Ovary (tissue), 9 donors: ENCODE data around the gene ERI3. TPM values are rescaled to one million over a fixed set of nuclear protein-coding genes. Genes with fewer than 3 reads are reported as not detected.

Experiments
- DNase-seq, 5 donors: peaks; one replicate each; pipeline ENCODE4 v3.0.0-alpha.2; 2019 to 2020
- H3K27ac ChIP-seq, 2 donors: fragments of 200-600 bp; one replicate each; pipeline versions ENCODE4 v1.5.1 to v1.8.0; 2019 to 2022
- H3K27me3 ChIP-seq: fragments of 200-600 bp; one replicate; pipeline ENCODE4 v1.8.0; 2022
- H3K36me3 ChIP-seq: fragments of 200-600 bp; sonication (generic); one replicate; pipeline ENCODE4 v1.5.1; 2019
- H3K4me1 ChIP-seq: one replicate; pipeline ENCODE4 v1.8.1; 2013; ENCODE audit warnings: mild to moderate bottlenecking, moderate library complexity; ENCODE audit not compliant: insufficient read depth
- H3K4me3 ChIP-seq: fragments of 200-600 bp; sonication (generic); one replicate; pipeline ENCODE4 v1.5.1; 2017
- H3K9me3 ChIP-seq, 2 donors: fragments of 200-600 bp in 1 of 2; sonication (generic) in 1 of 2; one replicate each; pipeline versions ENCODE4 v1.5.1 to v1.8.1; 2013 to 2019; ENCODE audit warnings: mild to moderate bottlenecking in 1 of 2, moderate library complexity in 1 of 2
- EP300 ChIP-seq: sonication (generic); formaldehyde crosslinking; IDR thresholded peaks from one replicate; pipeline ENCODE4 v1.6.1; 2017; ENCODE audit warnings: antibody characterized with exemption
- POLR2A ChIP-seq: fragments of 450-650 bp; IDR thresholded peaks from one replicate; pipeline ENCODE4 v1.6.1; 2017; ENCODE audit warnings: antibody characterized with exemption, mild to moderate bottlenecking, moderate library complexity
- WGBS, 3 donors: extraction: QIAGEN DNeasy Blood & Tissue Kit in 1 of 3; methylation state at CpG; one replicate each; pipeline versions ENCODE4 v1.1.5 to v1.1.7; 2013 to 2017; 5-methylcytosine and 5-hydroxymethylcytosine counted together
- intact Hi-C, 4 donors: fragments of 100-400 bp; cut with DNase I; formaldehyde crosslinking; loops; one replicate each; pipeline versions ENCODE4 v1.11.0 to v1.15.1; 2022 to 2023
- polyA plus RNA-seq, 2 donors: library from polyadenylated mRNA; stranded (reverse); fragments of 200-250 nt in 1 of 2; fragments of 350-450 nt in 1 of 2; fragmentation: Illumina TruSeq in 1 of 2; extraction: RNeasy Lipid Tissue Mini Kit (QIAGEN cat#74804) in 1 of 2; gene quantifications; one replicate each; pipeline ENCODE4 v1.2.3, GENCODE V29; 2013 to 2014
- total RNA-seq, 7 donors: library from RNA; depleted of rRNA in 2 of 7; stranded (reverse); fragments of >200 nt in 2 of 7; fragmentation: NEBNext Ultra II Directional in 3 of 7; extraction: Animal tissue kit (Norgen Biotek cat#: 25700) in 3 of 7; gene quantifications; one replicate each; pipeline versions ENCODE4 v1.1.0 to v1.2.4, GENCODE V29; 2016 to 2023
- TF ChIP-seq, protein P1 (sequence below), 3 donors: fragments of 450-650 bp in 2 of 3; fragments of 200-600 bp in 1 of 3; IDR thresholded peaks; one replicate each; pipeline versions ENCODE4 v1.5.1 to v1.8.0; 2016 to 2022; ENCODE audit warnings: antibody characterized with exemption in 3 of 3, mild to moderate bottlenecking in 1 of 3
- donor health status: DM: no; HTN: no; CAD: no; lungs with moderate emphysema.
- donor health status: DM: no; HTN: no; CAD: no.
- donor health status: Bipolar disorder and iron deficiency.
- donor health status: DM: yes; HTN: yes; CAD: no.
- donor health status: DM: no; HTN: no; CAD: no.
- donor health status: DM: yes; HTN: yes; CAD: no.

The ERI3 gene
- total and polyA plus RNA-seq, 9 donors, result 35.4 to 67.0 (median 48.9) TPM

DNA sequence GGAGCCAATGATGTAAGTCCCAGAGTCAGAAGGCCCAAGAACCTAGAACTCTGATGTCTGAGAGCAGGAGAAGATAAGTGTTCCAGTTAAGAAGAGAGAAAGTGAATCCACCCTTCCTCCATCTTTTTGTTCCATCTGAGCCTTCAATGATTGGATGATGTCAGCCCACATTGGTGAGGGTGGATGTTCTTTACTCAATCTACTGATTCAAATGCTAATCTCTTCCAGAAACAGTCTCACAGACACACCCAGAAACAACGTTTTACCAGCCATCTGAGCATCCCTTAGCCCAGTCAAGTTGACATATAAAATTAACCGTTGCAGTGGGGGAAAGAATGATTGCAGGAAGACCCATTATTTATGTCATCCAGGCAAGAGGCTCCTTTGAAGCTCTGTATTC lies 33.5 kb upstream of the ERI3 start:
- intact Hi-C loops, result loop anchor here in 1 of 4 donors (10.0 kb wide), 1 partner anchor 1904 kb away; no protein-coding TSS in a partner anchor
- WGBS, 3 donors, result 38 to 56% (median 45%) methylated on average over 2 of the region's 2 CpGs
- Histone ChIP-seq H3K36me3 (no peaks in the 10 kb centered on the region), H3K27me3 (no peaks in the 10 kb centered on the region), H3K4me3 (no peak overlapping the region), H3K9me3 (no peaks in the 10 kb centered on the region), H3K4me1 (no peaks in the 10 kb centered on the region), H3K27ac (no peak overlapping the region)
- DNase-seq, result no peak
- TF ChIP-seq POLR2A (no peak), EP300 (no peak)

DNA sequence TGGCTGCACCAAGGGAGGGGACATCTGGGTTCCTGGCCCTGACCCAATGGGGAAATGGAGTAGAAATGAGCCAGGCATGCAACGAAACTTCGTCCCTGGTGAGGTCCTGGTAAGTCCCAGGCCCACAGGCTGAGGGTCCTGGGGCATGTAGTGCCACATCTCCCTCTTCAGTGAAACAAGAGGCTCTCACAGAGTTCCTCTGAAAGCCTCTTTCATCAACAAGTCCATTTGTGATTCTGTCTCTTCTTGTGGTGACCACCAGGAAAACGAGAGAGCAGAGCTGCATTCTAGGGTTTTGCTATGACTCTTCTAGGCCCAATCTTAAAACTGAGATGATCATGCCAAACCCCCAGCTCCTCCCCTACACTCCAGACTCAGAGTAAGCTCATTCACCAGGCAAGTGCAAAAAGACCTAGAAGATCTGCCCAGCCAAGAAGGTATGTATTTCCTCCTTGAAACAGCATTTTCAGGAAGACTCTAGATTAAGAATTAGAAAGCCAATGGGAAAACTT lies 25.7 kb upstream of the ERI3 start:
- TF ChIP-seq EP300 (no peak), POLR2A (no peak)
- TF ChIP-seq, protein P1, sequence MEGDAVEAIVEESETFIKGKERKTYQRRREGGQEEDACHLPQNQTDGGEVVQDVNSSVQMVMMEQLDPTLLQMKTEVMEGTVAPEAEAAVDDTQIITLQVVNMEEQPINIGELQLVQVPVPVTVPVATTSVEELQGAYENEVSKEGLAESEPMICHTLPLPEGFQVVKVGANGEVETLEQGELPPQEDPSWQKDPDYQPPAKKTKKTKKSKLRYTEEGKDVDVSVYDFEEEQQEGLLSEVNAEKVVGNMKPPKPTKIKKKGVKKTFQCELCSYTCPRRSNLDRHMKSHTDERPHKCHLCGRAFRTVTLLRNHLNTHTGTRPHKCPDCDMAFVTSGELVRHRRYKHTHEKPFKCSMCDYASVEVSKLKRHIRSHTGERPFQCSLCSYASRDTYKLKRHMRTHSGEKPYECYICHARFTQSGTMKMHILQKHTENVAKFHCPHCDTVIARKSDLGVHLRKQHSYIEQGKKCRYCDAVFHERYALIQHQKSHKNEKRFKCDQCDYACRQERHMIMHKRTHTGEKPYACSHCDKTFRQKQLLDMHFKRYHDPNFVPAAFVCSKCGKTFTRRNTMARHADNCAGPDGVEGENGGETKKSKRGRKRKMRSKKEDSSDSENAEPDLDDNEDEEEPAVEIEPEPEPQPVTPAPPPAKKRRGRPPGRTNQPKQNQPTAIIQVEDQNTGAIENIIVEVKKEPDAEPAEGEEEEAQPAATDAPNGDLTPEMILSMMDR (IDR thresholded peaks at IDR 0.05), result no peak
- Histone ChIP-seq H3K4me3 (no peak overlapping the region), H3K36me3 (no peaks in the 10 kb centered on the region), H3K27ac (no peak overlapping the region), H3K4me1 (no peaks in the 10 kb centered on the region), H3K27me3 (no peaks in the 10 kb centered on the region), H3K9me3 (no peaks in the 10 kb centered on the region)
- 73 to 79% (median 77%) methylated on average over 3 of the region's 3 CpGs for WGBS, 3 donors
- DNase-seq, result no peak
- intact Hi-C loops, result loop anchor here in 1 of 4 donors (10.0 kb wide), 1 partner anchor 1896 kb away; no protein-coding TSS in a partner anchor

DNA sequence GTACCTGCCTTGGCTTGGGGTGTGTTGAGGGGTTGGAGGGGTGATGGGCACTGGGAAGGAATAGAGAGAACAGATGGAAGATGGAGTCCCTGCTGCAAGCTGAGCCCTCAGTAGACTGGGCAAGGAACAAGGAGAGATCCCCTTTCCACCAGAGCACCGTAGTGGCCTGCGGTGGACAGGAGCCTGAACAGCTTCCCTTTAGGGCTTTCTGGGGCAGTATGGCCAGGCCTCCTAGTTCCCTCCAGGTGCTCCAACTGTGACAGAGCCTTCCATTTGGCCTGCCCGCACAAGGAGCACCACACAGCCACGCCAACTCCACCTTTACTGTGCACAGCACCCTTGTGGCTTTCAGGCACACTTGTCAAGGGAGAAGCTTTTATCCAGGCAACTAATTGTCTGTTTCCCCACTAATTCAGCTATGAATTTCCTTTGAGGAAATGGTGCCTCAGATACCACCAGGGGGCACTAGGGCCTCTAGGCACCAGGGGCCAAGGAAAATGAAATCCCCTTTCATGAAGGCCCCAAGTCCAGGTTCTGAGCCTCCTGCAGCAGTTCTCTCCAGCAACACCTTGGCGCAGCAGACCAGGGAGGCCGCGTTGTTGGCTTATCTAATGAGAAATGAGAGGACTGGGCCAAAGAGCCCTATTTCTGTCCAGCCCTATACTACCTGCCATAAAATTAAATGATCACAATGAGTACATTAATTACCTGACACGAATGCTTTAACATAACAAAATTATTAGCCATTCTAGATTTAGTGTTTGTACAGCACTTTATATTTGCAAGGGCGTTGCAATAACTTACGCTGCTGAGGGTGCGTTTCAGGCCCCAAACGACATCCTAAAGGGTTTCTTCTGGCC lies 23.1 kb upstream of the ERI3 start:
- no peak for DNase-seq

DNA sequence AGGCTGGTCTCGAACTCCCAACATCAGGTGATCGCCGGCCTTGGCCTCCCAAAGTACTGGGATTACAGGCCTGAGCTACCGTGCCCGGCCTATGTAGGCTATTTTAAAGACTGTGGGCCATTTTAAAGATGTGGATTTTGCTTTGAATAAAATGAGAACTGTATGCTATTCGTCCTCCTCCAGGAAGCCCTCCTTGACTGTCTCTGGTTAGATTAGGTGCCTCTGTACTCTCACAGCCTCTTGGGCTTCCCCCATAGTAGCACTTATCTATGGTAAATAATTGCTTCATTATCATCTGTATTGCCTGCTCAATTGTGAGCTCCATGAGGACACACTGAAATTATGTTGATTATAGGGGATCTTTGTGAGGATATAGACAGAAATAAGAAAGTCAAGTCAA lies 20.5 kb upstream of the ERI3 start:
- Histone ChIP-seq H3K36me3 (no peaks in the 10 kb centered on the region), H3K27me3 (no peaks in the 10 kb centered on the region), H3K4me1 (no peaks in the 10 kb centered on the region), H3K4me3 (no peak overlapping the region), H3K9me3 (no peaks in the 10 kb centered on the region), H3K27ac (no peak overlapping the region)
- TF ChIP-seq, protein P1 (IDR thresholded peaks at IDR 0.05), result no peak
- TF ChIP-seq POLR2A (no peak), EP300 (no peak)
- WGBS, 3 donors, result 93 to 95% (median 95%) methylated on average over 6 of the region's 6 CpGs
- DNase-seq, result no peak
- intact Hi-C loops, result no loop called here

More for the DNA sequence above, 23.1 kb upstream of the ERI3 start:
- no peak overlapping the region for H3K27ac ChIP-seq
- H3K9me3 ChIP-seq, result no peaks in the 10 kb centered on the region
- 57 to 65% (median 60%) methylated on average over 12 of the region's 12 CpGs for WGBS, 3 donors
- no peaks in the 10 kb centered on the region for H3K36me3 ChIP-seq
- H3K4me1 ChIP-seq, result no peaks in the 10 kb centered on the region
- intact Hi-C loops, result no loop called here
- H3K4me3 ChIP-seq, result no peak overlapping the region
- TF ChIP-seq EP300 (no peak), POLR2A (no peak)
- TF ChIP-seq, protein P1 (IDR thresholded peaks at IDR 0.05), result no peak
- H3K27me3 ChIP-seq, result no peaks in the 10 kb centered on the region

DNA sequence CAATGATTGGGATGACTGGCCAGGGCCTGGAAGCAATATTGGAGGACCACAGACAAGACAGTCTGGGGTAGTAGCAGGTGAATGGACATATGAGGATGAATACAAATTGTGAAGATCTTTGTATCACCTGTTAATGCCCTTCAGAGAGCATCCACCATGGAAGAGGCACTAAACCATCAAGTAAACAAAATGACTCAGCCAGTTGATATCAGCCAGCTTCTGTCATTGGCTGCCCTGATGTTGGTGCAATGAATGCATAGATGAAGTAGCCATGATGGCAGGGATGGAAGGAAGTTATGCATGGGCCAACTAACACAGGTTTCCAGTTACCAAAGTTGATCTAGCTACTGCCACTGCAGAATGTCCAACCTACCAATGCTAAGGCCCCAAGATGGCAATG lies 16.1 kb upstream of the ERI3 start:
- Histone ChIP-seq H3K27ac (no peak overlapping the region), H3K36me3 (no peaks in the 10 kb centered on the region), H3K4me3 (no peak overlapping the region), H3K9me3 (no peaks in the 10 kb centered on the region), H3K4me1 (no peaks in the 10 kb centered on the region), H3K27me3 (no peaks in the 10 kb centered on the region)
- intact Hi-C loops, result no loop called here
- TF ChIP-seq, protein P1 (IDR thresholded peaks at IDR 0.05), result no peak
- no peak for TF ChIP-seq POLR2A
- TF ChIP-seq EP300, result no peak
- no peak for DNase-seq
